OCI-LY1 (cell line): ENCODE results near the gene RNF186.

Source experiments
- H2AFZ ChIP-seq: fragments of 200-600 bp; sonication (generic), shearing (Covaris generic); 2 replicates; pipeline ENCODE4 v1.6.0; 2014; ENCODE audit warnings: antibody characterized with exemption, mild to moderate bottlenecking, low read length
- H3F3A ChIP-seq: fragments of 200-600 bp; sonication (generic), shearing (Covaris generic); 2 replicates; pipeline ENCODE4 v1.6.0; 2014; ENCODE audit warnings: mild to moderate bottlenecking, antibody characterized with exemption, low read length, moderate library complexity; ENCODE audit not compliant: insufficient read depth
- H3K27ac ChIP-seq: fragments of 200-600 bp; sonication (generic); 2 replicates; pipeline ENCODE4 v1.5.1; 2014; ENCODE audit warnings: low read length, mixed run types, mild to moderate bottlenecking, low read depth; ENCODE audit not compliant: poor library complexity, severe bottlenecking
- H3K27me3 ChIP-seq: fragments of 200-600 bp; sonication (generic); 2 replicates; pipeline ENCODE4 v1.6.0; 2014; ENCODE audit warnings: antibody characterized with exemption, mild to moderate bottlenecking, low read length, moderate library complexity; ENCODE audit not compliant: insufficient read depth
- H3K36me3 ChIP-seq: fragments of 200-600 bp; sonication (generic); 2 replicates; pipeline ENCODE4 v1.6.1; 2014; ENCODE audit warnings: mild to moderate bottlenecking, antibody characterized with exemption, low read length, moderate library complexity, mixed read lengths; ENCODE audit not compliant: insufficient read depth
- H3K4me1 ChIP-seq: fragments of 200-600 bp; sonication (generic); 2 replicates; pipeline ENCODE4 v1.5.1; 2014; ENCODE audit warnings: mild to moderate bottlenecking, low read length, moderate library complexity; ENCODE audit not compliant: insufficient read depth, severe bottlenecking
- H3K4me2 ChIP-seq: fragments of 200-600 bp; sonication (generic), shearing (Covaris generic); 2 replicates; pipeline ENCODE4 v1.6.1; 2014; ENCODE audit warnings: low read length
- H3K4me3 ChIP-seq: fragments of 200-600 bp; sonication (generic); 2 replicates; pipeline ENCODE4 v1.5.1; 2014; ENCODE audit warnings: low read length, low read depth, mild to moderate bottlenecking, mixed read lengths; ENCODE audit not compliant: poor library complexity, severe bottlenecking
- H3K79me2 ChIP-seq: fragments of 200-600 bp; shearing (Covaris generic); 2 replicates; pipeline ENCODE4 v1.6.1; 2016; ENCODE audit warnings: mixed run types, low read length, mixed read lengths; ENCODE audit not compliant: insufficient read depth
- H3K9ac ChIP-seq: fragments of 200-600 bp; sonication (generic), shearing (Covaris generic); 2 replicates; pipeline ENCODE4 v1.6.1; 2014; ENCODE audit warnings: mild to moderate bottlenecking, low read length, mixed read lengths
- H3K9me2 ChIP-seq: fragments of 200-600 bp; sonication (generic), shearing (Covaris generic); 2 replicates; pipeline ENCODE4 v1.6.1; 2014; ENCODE audit warnings: low read depth, mild to moderate bottlenecking, low read length, mixed read lengths
- H3K9me3 ChIP-seq: fragments of 200-600 bp; shearing (Covaris generic); 2 replicates; pipeline ENCODE4 v1.6.1; 2014; ENCODE audit warnings: low read length, mixed read lengths
- H4K20me1 ChIP-seq: fragments of 200-600 bp; sonication (generic), shearing (Covaris generic); 2 replicates; pipeline ENCODE4 v1.6.0; 2016; ENCODE audit warnings: mild to moderate bottlenecking, low read length; ENCODE audit not compliant: insufficient read depth
- EZH2 ChIP-seq: fragments of 200-600 bp; sonication (generic), shearing (Covaris generic); IDR thresholded peaks from 2 replicates; pipeline ENCODE4 v1.8.0; 2017; ENCODE audit warnings: borderline replicate concordance, mixed run types, mild to moderate bottlenecking, antibody characterized with exemption, low read length, moderate library complexity, mixed read lengths
- TF ChIP-seq, protein P1 (sequence below): fragments of 200-600 bp; sonication (generic), shearing (Covaris generic); IDR thresholded peaks from 2 replicates; pipeline ENCODE4 v1.5.1; 2017; ENCODE audit warnings: mild to moderate bottlenecking, antibody characterized with exemption, low read length, moderate library complexity, mixed read lengths

RNF186 gene

DNA sequence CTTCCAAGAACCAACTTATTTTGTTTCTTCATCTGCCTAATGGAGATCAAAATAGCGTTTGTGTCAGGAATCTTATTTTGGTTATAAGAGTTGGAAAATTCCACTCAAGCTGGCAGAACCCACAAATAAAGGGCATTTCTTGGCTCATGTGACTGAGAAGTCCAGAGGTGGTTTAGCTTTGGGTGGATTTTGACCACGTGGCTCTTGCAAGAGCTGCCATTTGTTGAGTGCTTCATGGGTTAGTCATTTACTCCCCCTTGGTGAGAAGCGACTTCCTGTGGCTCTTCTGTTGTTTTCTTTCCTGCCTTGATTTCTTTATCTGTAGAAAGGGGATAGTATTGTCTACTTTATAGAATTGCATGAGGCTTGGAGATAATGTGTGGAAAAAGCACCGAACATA is 9.5 kb upstream of the RNF186 start:
- no peak overlapping the region for H3K9ac ChIP-seq
- H3F3A ChIP-seq: no peaks in the 10 kb centered on the region
- H3K4me1 ChIP-seq: peaks cover 9% of the 10 kb centered on the region
- H4K20me1 ChIP-seq: no peaks in the 10 kb centered on the region
- H3K27me3 ChIP-seq: no peaks in the 10 kb centered on the region
- no peaks in the 10 kb centered on the region; the same call in 1 of the 2 replicates for H3K36me3 ChIP-seq
- TF ChIP-seq, protein P1, sequence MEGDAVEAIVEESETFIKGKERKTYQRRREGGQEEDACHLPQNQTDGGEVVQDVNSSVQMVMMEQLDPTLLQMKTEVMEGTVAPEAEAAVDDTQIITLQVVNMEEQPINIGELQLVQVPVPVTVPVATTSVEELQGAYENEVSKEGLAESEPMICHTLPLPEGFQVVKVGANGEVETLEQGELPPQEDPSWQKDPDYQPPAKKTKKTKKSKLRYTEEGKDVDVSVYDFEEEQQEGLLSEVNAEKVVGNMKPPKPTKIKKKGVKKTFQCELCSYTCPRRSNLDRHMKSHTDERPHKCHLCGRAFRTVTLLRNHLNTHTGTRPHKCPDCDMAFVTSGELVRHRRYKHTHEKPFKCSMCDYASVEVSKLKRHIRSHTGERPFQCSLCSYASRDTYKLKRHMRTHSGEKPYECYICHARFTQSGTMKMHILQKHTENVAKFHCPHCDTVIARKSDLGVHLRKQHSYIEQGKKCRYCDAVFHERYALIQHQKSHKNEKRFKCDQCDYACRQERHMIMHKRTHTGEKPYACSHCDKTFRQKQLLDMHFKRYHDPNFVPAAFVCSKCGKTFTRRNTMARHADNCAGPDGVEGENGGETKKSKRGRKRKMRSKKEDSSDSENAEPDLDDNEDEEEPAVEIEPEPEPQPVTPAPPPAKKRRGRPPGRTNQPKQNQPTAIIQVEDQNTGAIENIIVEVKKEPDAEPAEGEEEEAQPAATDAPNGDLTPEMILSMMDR: no peak
- TF ChIP-seq EZH2: no peak
- no peaks in the 10 kb centered on the region for H3K79me2 ChIP-seq
- no peak overlapping the region for H3K4me3 ChIP-seq
- no peaks in the 10 kb centered on the region for H3K9me2 ChIP-seq
- no peaks in the 10 kb centered on the region for H3K9me3 ChIP-seq
- no peak overlapping the region for H3K4me2 ChIP-seq
- no peak overlapping the region for H2AFZ ChIP-seq
- no peak overlapping the region for H3K27ac ChIP-seq

DNA sequence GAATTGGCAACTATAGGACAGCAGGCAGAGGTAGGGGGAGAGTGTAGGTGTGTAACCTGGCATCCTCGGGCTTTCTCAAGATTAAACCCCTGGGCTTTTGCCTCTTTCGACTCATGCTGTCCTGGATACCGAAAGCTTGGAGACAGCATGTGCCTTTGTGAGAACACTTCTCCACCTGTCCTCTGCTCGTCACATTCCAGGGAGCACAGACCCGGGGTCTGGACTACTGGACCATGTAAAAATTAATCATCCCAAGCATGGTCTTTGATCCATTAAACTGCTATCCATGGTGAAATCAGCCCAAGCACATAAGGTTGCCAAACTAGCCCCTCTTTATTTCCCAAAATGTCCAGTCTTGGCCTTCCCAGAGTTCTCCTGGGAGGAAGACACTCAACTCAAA is 9.0 kb upstream of the RNF186 start:
- Histone ChIP-seq H3K27ac (no peak overlapping the region), H3K27me3 (no peaks in the 10 kb centered on the region), H3K9me2 (no peaks in the 10 kb centered on the region), H3F3A (no peaks in the 10 kb centered on the region), H3K9me3 (no peaks in the 10 kb centered on the region), H2AFZ (no peak overlapping the region), H3K9ac (no peak overlapping the region), H3K4me3 (no peak overlapping the region), H3K4me1 (peaks cover 14% of the 10 kb centered on the region), H3K36me3 (no peaks in the 10 kb centered on the region; the same call in 1 of the 2 replicates), H3K79me2 (no peaks in the 10 kb centered on the region), H4K20me1 (no peaks in the 10 kb centered on the region), H3K4me2 (no peak overlapping the region)
- TF ChIP-seq EZH2: no peak
- TF ChIP-seq, protein P1: no peak

DNA sequence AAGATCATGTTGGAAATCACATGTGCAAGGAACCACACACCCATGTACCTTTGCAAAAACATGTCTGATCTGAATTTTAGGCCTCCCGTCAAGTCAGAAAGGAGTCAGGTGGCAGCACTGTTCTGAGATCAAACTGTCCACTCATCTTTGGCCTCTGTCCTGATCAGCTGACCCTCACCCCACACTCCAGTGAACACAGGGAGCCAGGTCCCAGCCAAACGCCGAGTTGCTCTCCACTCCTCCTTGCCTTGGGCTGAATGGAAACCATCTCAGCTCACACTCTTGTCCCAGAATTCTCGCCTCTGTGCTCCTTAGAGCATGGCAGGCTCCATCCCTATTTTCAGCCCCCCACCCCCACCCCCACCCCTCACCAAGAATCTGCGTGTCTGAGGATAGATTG is 4.6 kb upstream of the RNF186 start:
- Histone ChIP-seq H3K4me2 (no peak overlapping the region), H3F3A (no peaks in the 10 kb centered on the region), H3K4me1 (peaks cover 33% of the 10 kb centered on the region), H3K9me3 (no peaks in the 10 kb centered on the region), H3K79me2 (no peaks in the 10 kb centered on the region), H4K20me1 (no peaks in the 10 kb centered on the region), H3K9me2 (no peaks in the 10 kb centered on the region), H3K4me3 (no peak overlapping the region), H3K36me3 (no peaks in the 10 kb centered on the region), H3K9ac (no peak overlapping the region), H2AFZ (no peak overlapping the region), H3K27me3 (no peaks in the 10 kb centered on the region; the same call in 1 of the 2 replicates), H3K27ac (no peak overlapping the region)
- TF ChIP-seq, protein P1: no peak
- TF ChIP-seq EZH2: no peak
